Right cardiac atrium (tissue), 5 donors: ENCODE data around the gene TPP2. TPM values are rescaled to one million over a fixed set of nuclear protein-coding genes. Genes with fewer than 3 reads are reported as not detected.

Experiments used
- ATAC-seq, 2 donors: fragments of 200-7000 bp; cut with Tn5 transposase; one replicate each; pipeline versions ENCODE4 v1.8.0 to v1.9.1; 2020; ENCODE audit warnings: moderate library complexity in 2 of 2, mild to moderate bottlenecking in 1 of 2
- DNase-seq, 3 donors: peaks; one replicate each; pipeline ENCODE4 v3.0.0-alpha.2; 2020
- H3K27ac ChIP-seq: one replicate; pipeline ENCODE4 v1.5.1; 2013; ENCODE audit warnings: mild to moderate bottlenecking, low read length, control low read depth, moderate library complexity
- H3K27me3 ChIP-seq: one replicate; pipeline ENCODE4 v1.6.1; 2013; ENCODE audit not compliant: control insufficient read depth, insufficient read depth
- H3K4me1 ChIP-seq: one replicate; pipeline ENCODE4 v1.6.1; 2013; ENCODE audit warnings: low read length; ENCODE audit not compliant: control insufficient read depth, insufficient read depth
- H3K4me3 ChIP-seq: one replicate; pipeline ENCODE4 v1.5.1; 2013; ENCODE audit warnings: low read length, control low read depth
- H3K9me3 ChIP-seq: one replicate; pipeline ENCODE4 v1.6.1; 2013; ENCODE audit warnings: low read length; ENCODE audit not compliant: control insufficient read depth
- WGBS: extraction: QIAGEN DNeasy Blood & Tissue Kit; methylation state at CpG from one replicate; pipeline ENCODE4 v1.1.7; 2013; 5-methylcytosine and 5-hydroxymethylcytosine counted together
- intact Hi-C, 4 donors: fragments of 100-400 bp; cut with DNase I; formaldehyde crosslinking; loops; one replicate each; pipeline versions ENCODE4 v1.11.0 to v1.14.0; 2022 to 2023
- long read RNA-seq, 4 donors: library from polyadenylated mRNA; unstranded; transcript quantifications; one replicate each; pipeline ENCODE4 v2.0.0, GENCODE V29; 2020 to 2021
- polyA plus RNA-seq: library from polyadenylated mRNA; stranded (reverse); fragments of 200-250 nt; gene quantifications from one replicate; pipeline ENCODE4 v1.2.3, GENCODE V29; 2013
- total RNA-seq, 4 donors: library from RNA; stranded (reverse); fragmentation: NEBNext Ultra II Directional; extraction: Animal tissue kit (Norgen Biotek cat#: 25700); gene quantifications; one replicate each; pipeline ENCODE4 v1.2.1, GENCODE V29; 2021
- donor health status: healthy with polysubstance abuse.
- donor health status: DM: no; HTN: yes; CAD: no.
- donor health status: DM: no; HTN: no; CAD: no.
- donor health status: DM: no; HTN: yes; CAD: no; lungs with severe emphysema.
- donor health status: DM: yes; HTN: yes; CAD: no.

TPP2 gene
- 10 to 100 TPM; 29.2 to 35.1 (median 32.7) TPM for total RNA-seq
- polyA plus RNA-seq = 22.4 TPM
- long read RNA-seq, donor 1, full-length matches to known transcripts = 14 of 66 reads
- long read RNA-seq, donor 1, partial matches to known transcripts = 47 of 66 reads
- long read RNA-seq, donor 1, other reads (novel, unspliced or antisense) = 5 of 66 reads
- long read RNA-seq, donor 2, full-length matches to known transcripts = 17 of 21 reads
- long read RNA-seq, donor 2, partial matches to known transcripts = 3 of 21 reads
- long read RNA-seq, donor 2, other reads (novel, unspliced or antisense) = 1 of 21 reads
- long read RNA-seq, donor 3, full-length matches to known transcripts = 41 of 160 reads
- long read RNA-seq, donor 3, partial matches to known transcripts = 96 of 160 reads
- long read RNA-seq, donor 3, other reads (novel, unspliced or antisense) = 23 of 160 reads
- long read RNA-seq, donor 4, full-length matches to known transcripts = 10 of 13 reads
- long read RNA-seq, donor 4, partial matches to known transcripts = 3 of 13 reads
- long read RNA-seq, donor 4, other reads (novel, unspliced or antisense) = 0 of 13 reads

- intact Hi-C loops = loop anchor here in 2 of 4 donors (5.0 kb wide), 1 partner anchor 251 kb away; the partner anchor contains the start of gene ERCC5 (in 2 of the 2)
- Histone ChIP-seq H3K4me1 (peaks cover 6% of the 10 kb centered on the region), H3K27me3 (no peaks in the 10 kb centered on the region), H3K4me3 (peak within 1 kb of the TSS; percentile 96), H3K27ac (peak within 1 kb of the TSS; percentile 100), H3K9me3 (no peaks in the 10 kb centered on the region)
- DNase-seq (peak; percentile 100), ATAC-seq (peak; percentile 99)
- under 1% methylated on average over 53 of the region's 53 CpGs for WGBS
Observed at GRCh38 chr13:102596147-102597028, at the start of gene TPP2. TSS of gene TPP2 (plus strand) at chr13:102596986. CDS start at chr13:102597039, 53 bp downstream.

GRCh38 chr13:102548811-102549210 lies 48.0 kb upstream of the TPP2 start:
- ATAC-seq = no peak

GRCh38 chr13:102550507-102550906 lies 46.3 kb upstream of the TPP2 start:
- ATAC-seq = no peak
- 57% methylated on average over 7 of the region's 7 CpGs for whole genome bisulfite sequencing
- H3K27me3 ChIP-seq = no peaks in the 10 kb centered on the region
- H3K4me3 ChIP-seq = no peak overlapping the region
- no peaks in the 10 kb centered on the region for H3K9me3 ChIP-seq
- no peak for DNase-seq
- no peaks in the 10 kb centered on the region for H3K4me1 ChIP-seq
- no peak overlapping the region for H3K27ac ChIP-seq
- intact Hi-C loops = loop anchor here (5.0 to 10.0 kb wide), 2 partner anchors 606 to 608 kb away; no protein-coding TSS in a partner anchor

More at GRCh38 chr13:102548811-102549210, 48.0 kb upstream of the TPP2 start:
- Histone ChIP-seq H3K4me3 (no peak overlapping the region), H3K9me3 (no peaks in the 10 kb centered on the region), H3K27ac (no peak overlapping the region), H3K27me3 (no peaks in the 10 kb centered on the region), H3K4me1 (no peaks in the 10 kb centered on the region)
- intact Hi-C loops = no loop called here
- DNase-seq = no peak

- Histone ChIP-seq H3K4me3 (no peak overlapping the region), H3K9me3 (no peaks in the 10 kb centered on the region), H3K27ac (no peak overlapping the region), H3K27me3 (no peaks in the 10 kb centered on the region), H3K4me1 (no peaks in the 10 kb centered on the region)
- DNase-seq (no peak), ATAC-seq (peak in 1 of 2 donors; percentile 35)
- WGBS = 30% methylated on average over 6 of the region's 6 CpGs
- intact Hi-C loops = loop anchor here in 3 of 4 donors (10.0 kb wide), 1 partner anchor 611 kb away; no protein-coding TSS in a partner anchor
Observed at GRCh38 chr13:102555914-102556553, 40.8 kb upstream of the TPP2 start.

GRCh38 chr13:102556806-102557205 lies 40.0 kb upstream of the TPP2 start:
- H3K27me3 ChIP-seq = no peaks in the 10 kb centered on the region
- no peaks in the 10 kb centered on the region for H3K9me3 ChIP-seq
- H3K4me1 ChIP-seq = no peaks in the 10 kb centered on the region
- no peak for ATAC-seq
- DNase-seq = no peak
- H3K27ac ChIP-seq = no peak overlapping the region
- intact Hi-C loops = loop anchor here in 3 of 4 donors (10.0 kb wide), 1 partner anchor 612 kb away; no protein-coding TSS in a partner anchor
- WGBS = 60% methylated on average over 3 of the region's 3 CpGs
- H3K4me3 ChIP-seq = no peak overlapping the region

GRCh38 chr13:102558029-102558428 lies 38.8 kb upstream of the TPP2 start:
- Histone ChIP-seq H3K27ac (no peak overlapping the region), H3K4me1 (no peaks in the 10 kb centered on the region), H3K27me3 (no peaks in the 10 kb centered on the region), H3K4me3 (no peak overlapping the region), H3K9me3 (no peaks in the 10 kb centered on the region)
- ATAC-seq = no peak
- intact Hi-C loops = loop anchor here in 3 of 4 donors (10.0 kb wide), 1 partner anchor 613 kb away; no protein-coding TSS in a partner anchor
- no peak for DNase-seq
- 57% methylated on average over 2 of the region's 2 CpGs for WGBS

- DNase-seq (no peak), ATAC-seq (no peak)
- intact Hi-C loops = no loop called here
- H3K27ac ChIP-seq = no peak overlapping the region
- H3K27me3 ChIP-seq = no peaks in the 10 kb centered on the region
- 42% methylated on average over 1 of the region's 1 CpG for WGBS
- no peaks in the 10 kb centered on the region for H3K4me1 ChIP-seq
- H3K9me3 ChIP-seq = no peaks in the 10 kb centered on the region
- no peak overlapping the region for H3K4me3 ChIP-seq
Observed at GRCh38 chr13:102561933-102562332, 34.9 kb upstream of the TPP2 start.

GRCh38 chr13:102563267-102563666 lies 33.5 kb upstream of the TPP2 start:
- H3K4me3 ChIP-seq = no peak overlapping the region
- H3K27ac ChIP-seq = no peak overlapping the region
- DNase-seq (no peak), ATAC-seq (no peak)
- no peaks in the 10 kb centered on the region for H3K27me3 ChIP-seq
- intact Hi-C loops = no loop called here
- no peaks in the 10 kb centered on the region for H3K9me3 ChIP-seq
- H3K4me1 ChIP-seq = no peaks in the 10 kb centered on the region
- WGBS = 79% methylated on average over 2 of the region's 2 CpGs

- WGBS = 86% methylated on average over 4 of the region's 4 CpGs
- Histone ChIP-seq H3K27me3 (no peaks in the 10 kb centered on the region), H3K9me3 (no peaks in the 10 kb centered on the region), H3K4me1 (no peaks in the 10 kb centered on the region), H3K4me3 (no peak overlapping the region), H3K27ac (no peak overlapping the region)
- ATAC-seq (no peak), DNase-seq (no peak)
- intact Hi-C loops = no loop called here
Observed at GRCh38 chr13:102564564-102564963, 32.2 kb upstream of the TPP2 start.

- no peak for ATAC-seq
- no peak overlapping the region for H3K4me3 ChIP-seq
- 70% methylated on average over 1 of the region's 1 CpG for WGBS
- no peaks in the 10 kb centered on the region for H3K4me1 ChIP-seq
- no peak overlapping the region for H3K27ac ChIP-seq
- no peaks in the 10 kb centered on the region for H3K27me3 ChIP-seq
- intact Hi-C loops = no loop called here
- H3K9me3 ChIP-seq = no peaks in the 10 kb centered on the region
- no peak for DNase-seq
Observed at GRCh38 chr13:102566513-102566912, 30.3 kb upstream of the TPP2 start.
